Kidney (tissue), 14 donors: ENCODE measurements around the gene XPR1. TPM values are rescaled to one million over a fixed set of nuclear protein-coding genes. Genes with fewer than 3 reads are reported as not detected.

Experiments used
- DNase-seq, 5 donors: peaks; one replicate each; pipeline ENCODE4 v3.0.0-alpha.2; 2013 to 2020
- FAIRE-seq: peaks from 2 replicates; lab custom pipeline; 2012; peaks lifted over from hg19 to GRCh38; lab: Jason Lieb, UNC
- H3K27ac ChIP-seq, 2 donors: one replicate each; pipeline ENCODE4 v1.7.0; 2013; ENCODE audit warnings: low read depth in 2 of 2, low read length in 2 of 2, inconsistent platforms in 1 of 2
- H3K27me3 ChIP-seq: one replicate; pipeline ENCODE4 v1.7.1; 2013; ENCODE audit warnings: low read length, inconsistent platforms; ENCODE audit not compliant: control insufficient read depth, insufficient read depth
- H3K36me3 ChIP-seq, 3 donors: one replicate each; pipeline versions ENCODE4 v1.7.0 to v1.7.1; 2013; ENCODE audit warnings: low read length in 3 of 3, control low read depth in 1 of 3, inconsistent platforms in 1 of 3; ENCODE audit not compliant: insufficient read depth in 3 of 3, control insufficient read depth in 2 of 3
- H3K4me1 ChIP-seq, 3 donors: one replicate each; pipeline versions ENCODE4 v1.7.0 to v1.7.1; 2013; ENCODE audit warnings: low read length in 3 of 3, inconsistent platforms in 1 of 3, low read depth in 1 of 3; ENCODE audit not compliant: control insufficient read depth in 2 of 3, insufficient read depth in 2 of 3
- H3K4me3 ChIP-seq, 3 donors: one replicate each; pipeline versions ENCODE4 v1.7.0 to v1.8.1; 2013; ENCODE audit warnings: low read length in 3 of 3, control low read depth in 1 of 3, inconsistent platforms in 1 of 3
- H3K9ac ChIP-seq, 3 donors: one replicate each; pipeline versions ENCODE4 v1.7.0 to v1.7.1; 2013; ENCODE audit warnings: low read length in 3 of 3, control low read depth in 1 of 3, inconsistent platforms in 1 of 3
- H3K9me3 ChIP-seq, 3 donors: one replicate each; pipeline versions ENCODE4 v1.7.0 to v1.7.1; 2013; ENCODE audit warnings: low read length in 3 of 3, control low read depth in 1 of 3, inconsistent platforms in 1 of 3; ENCODE audit not compliant: control insufficient read depth in 2 of 3, insufficient read depth in 1 of 3
- intact Hi-C: fragments of 100-400 bp; cut with DNase I; formaldehyde crosslinking; loops from one replicate; pipeline ENCODE4 v1.11.1; 2022
- polyA plus RNA-seq: library from polyadenylated mRNA; stranded (reverse); fragments of 350-450 nt; fragmentation: Illumina TruSeq; extraction: RNeasy Lipid Tissue Mini Kit (QIAGEN cat#74804); gene quantifications from one replicate; pipeline ENCODE4 v1.2.3, GENCODE V29; 2014; ENCODE audit warnings: low read depth, low replicate concordance; ENCODE audit not compliant: insufficient read depth
- total RNA-seq: library from RNA; stranded (reverse); fragmentation: NEBNext Ultra II Directional; extraction: Animal tissue kit (Norgen Biotek cat#: 25700); gene quantifications from one replicate; pipeline ENCODE4 v1.2.1, GENCODE V29; 2021
- TF ChIP-seq, protein P1 (sequence below): IDR thresholded peaks from 3 replicates; pipeline ENCODE4 v1.5.1; 2012; ENCODE audit warnings: mild to moderate bottlenecking, moderate library complexity, borderline replicate concordance; ENCODE audit not compliant: insufficient read depth; ENCODE audit errors: extremely low read depth
- donor health status: control.
- donor health status: control.
- donor health status: control.
- donor health status: control.
- donor health status: control.
- donor health status: DM: yes; HTN: yes; CAD: no.
- donor health status: Normal renal cell carcinoma (clear cell type).

Gene XPR1
- total and polyA plus RNA-seq, 2 donors from 2014 or later, result 10.9 to 33.5 TPM

DNA sequence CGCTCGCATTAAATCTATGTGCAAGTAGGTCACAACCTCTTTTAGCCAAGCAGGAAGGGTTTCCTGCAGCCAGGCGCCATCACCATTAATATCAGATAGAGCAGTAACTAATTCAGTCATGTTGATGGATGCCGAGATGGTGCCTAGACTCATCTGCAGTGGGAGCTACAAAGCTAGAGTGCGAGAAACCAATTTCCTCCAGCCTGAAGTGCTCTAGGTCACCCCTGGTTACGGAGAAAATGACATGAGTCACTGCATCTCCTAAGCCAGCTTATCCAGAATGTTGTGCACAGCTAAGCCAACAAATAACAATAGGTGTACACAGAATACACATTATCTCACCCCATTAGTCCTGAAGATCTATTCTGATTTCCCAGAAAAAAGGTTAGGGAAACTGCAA is 37.1 kb upstream of the XPR1 start:
- Histone ChIP-seq H3K36me3 (no peaks in the 10 kb centered on the region), H3K4me3 (no peak overlapping the region), H3K9me3 (no peaks in the 10 kb centered on the region), H3K4me1 (peaks cover 0 to 11% (median 4%) of the 10 kb centered on the region in 3 donors), H3K27ac (no peak overlapping the region), H3K27me3 (no peaks in the 10 kb centered on the region), H3K9ac (no peak overlapping the region)
- DNase-seq, result peak in 1 of 5 donors; percentile 20
- TF ChIP-seq, protein P1, sequence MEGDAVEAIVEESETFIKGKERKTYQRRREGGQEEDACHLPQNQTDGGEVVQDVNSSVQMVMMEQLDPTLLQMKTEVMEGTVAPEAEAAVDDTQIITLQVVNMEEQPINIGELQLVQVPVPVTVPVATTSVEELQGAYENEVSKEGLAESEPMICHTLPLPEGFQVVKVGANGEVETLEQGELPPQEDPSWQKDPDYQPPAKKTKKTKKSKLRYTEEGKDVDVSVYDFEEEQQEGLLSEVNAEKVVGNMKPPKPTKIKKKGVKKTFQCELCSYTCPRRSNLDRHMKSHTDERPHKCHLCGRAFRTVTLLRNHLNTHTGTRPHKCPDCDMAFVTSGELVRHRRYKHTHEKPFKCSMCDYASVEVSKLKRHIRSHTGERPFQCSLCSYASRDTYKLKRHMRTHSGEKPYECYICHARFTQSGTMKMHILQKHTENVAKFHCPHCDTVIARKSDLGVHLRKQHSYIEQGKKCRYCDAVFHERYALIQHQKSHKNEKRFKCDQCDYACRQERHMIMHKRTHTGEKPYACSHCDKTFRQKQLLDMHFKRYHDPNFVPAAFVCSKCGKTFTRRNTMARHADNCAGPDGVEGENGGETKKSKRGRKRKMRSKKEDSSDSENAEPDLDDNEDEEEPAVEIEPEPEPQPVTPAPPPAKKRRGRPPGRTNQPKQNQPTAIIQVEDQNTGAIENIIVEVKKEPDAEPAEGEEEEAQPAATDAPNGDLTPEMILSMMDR, result no peak
- intact Hi-C loops, result no loop called here
- FAIRE-seq, result no peak

DNA sequence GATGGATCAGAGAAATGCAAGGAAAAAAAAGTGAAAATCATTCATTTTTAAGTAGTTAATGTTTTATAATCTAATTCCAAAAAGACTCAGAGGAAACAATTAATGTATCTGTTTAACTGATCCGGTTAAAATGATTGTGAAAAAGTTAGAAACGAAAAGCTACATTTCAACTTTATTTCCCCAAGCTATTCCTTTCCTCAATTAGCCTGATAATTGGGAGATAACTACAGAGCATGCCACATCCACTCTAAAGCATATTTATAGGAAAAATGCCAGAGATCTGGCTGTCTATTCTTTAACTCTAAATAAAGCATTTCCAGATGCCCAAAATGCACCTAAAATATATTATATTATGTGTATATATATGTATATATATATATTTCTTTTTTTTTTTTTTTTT is 35.9 kb upstream of the XPR1 start:
- Histone ChIP-seq H3K36me3 (no peaks in the 10 kb centered on the region), H3K4me3 (no peak overlapping the region), H3K27me3 (no peaks in the 10 kb centered on the region), H3K9ac (no peak overlapping the region), H3K27ac (no peak overlapping the region), H3K9me3 (no peaks in the 10 kb centered on the region), H3K4me1 (peaks cover 0 to 11% (median 4%) of the 10 kb centered on the region in 3 donors)
- DNase-seq (no peak), FAIRE-seq (no peak)
- TF ChIP-seq, protein P1, result no peak
- intact Hi-C loops, result no loop called here

DNA sequence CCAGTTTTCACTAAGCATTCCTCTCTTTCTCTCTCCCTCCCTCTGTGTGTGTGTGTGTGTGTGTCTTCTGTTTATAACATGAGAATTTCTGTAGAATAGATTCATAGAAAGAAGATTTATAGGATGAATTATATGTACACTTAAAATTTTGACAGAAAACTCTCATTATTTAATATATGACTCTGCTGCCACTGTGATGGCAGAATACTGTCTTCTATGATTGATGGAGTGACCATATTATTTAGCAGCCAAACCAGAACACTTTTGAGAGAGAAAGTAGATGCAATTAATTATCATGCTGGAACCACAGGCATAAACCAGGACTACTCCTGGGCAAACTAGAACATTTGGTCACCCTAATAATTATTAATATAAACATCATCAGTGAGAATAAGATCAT is 34.3 kb upstream of the XPR1 start:
- H3K27me3 ChIP-seq, result no peaks in the 10 kb centered on the region
- peaks cover 0 to 11% (median 4%) of the 10 kb centered on the region in 3 donors for H3K4me1 ChIP-seq
- no peaks in the 10 kb centered on the region for H3K36me3 ChIP-seq
- FAIRE-seq (no peak), DNase-seq (no peak)
- no peaks in the 10 kb centered on the region for H3K9me3 ChIP-seq
- TF ChIP-seq, protein P1, result no peak
- no peak overlapping the region for H3K27ac ChIP-seq
- H3K4me3 ChIP-seq, result no peak overlapping the region
- intact Hi-C loops, result no loop called here
- H3K9ac ChIP-seq, result no peak overlapping the region
